ENCODE data around the gene NAP1L1. TPM values are rescaled to one million over a fixed set of nuclear protein-coding genes. Genes with fewer than 3 reads are reported as not detected.

NAP1L1 gene
- total RNA-seq, 1 donor from 2014 or later: 473 TPM

DNA sequence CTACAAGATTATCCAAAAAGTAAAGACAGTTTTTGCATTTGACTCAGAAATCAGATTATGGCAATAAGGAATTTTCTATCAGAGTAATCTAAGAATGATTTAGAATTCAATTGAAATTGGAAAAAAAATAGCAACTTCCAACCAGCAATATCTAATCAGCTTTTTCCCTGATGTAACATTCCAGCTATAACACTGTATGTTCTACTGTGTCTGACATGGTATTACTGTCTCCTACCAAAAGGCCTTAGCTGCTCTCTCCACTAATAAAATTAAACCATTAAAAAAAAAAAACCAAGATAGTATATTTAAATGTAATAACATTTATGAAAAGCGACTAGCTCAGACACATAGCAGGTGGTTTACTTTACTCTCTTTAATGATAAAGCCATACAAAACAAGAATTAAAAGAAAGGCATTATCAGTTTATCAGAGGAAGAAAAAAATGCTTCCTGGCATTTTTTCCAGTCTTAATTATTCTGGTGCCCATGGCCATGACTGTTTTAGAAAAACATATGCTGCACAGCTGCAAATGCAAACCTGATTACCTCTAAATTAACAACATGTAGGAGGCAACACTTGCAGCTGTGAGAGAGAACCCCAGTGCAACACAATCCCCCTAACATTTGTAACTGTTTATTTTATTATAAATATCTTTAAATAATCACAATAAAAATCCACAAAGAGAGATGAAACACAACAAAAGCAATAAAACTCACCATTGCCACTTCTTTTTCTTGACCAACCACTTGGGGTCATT lies 81.7 kb downstream of the NAP1L1 start:
- no peak for DNase-seq (ENCODE audit: low read depth)
- TF ChIP-seq, protein P1, sequence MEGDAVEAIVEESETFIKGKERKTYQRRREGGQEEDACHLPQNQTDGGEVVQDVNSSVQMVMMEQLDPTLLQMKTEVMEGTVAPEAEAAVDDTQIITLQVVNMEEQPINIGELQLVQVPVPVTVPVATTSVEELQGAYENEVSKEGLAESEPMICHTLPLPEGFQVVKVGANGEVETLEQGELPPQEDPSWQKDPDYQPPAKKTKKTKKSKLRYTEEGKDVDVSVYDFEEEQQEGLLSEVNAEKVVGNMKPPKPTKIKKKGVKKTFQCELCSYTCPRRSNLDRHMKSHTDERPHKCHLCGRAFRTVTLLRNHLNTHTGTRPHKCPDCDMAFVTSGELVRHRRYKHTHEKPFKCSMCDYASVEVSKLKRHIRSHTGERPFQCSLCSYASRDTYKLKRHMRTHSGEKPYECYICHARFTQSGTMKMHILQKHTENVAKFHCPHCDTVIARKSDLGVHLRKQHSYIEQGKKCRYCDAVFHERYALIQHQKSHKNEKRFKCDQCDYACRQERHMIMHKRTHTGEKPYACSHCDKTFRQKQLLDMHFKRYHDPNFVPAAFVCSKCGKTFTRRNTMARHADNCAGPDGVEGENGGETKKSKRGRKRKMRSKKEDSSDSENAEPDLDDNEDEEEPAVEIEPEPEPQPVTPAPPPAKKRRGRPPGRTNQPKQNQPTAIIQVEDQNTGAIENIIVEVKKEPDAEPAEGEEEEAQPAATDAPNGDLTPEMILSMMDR (conservative IDR thresholded peaks at IDR 0.05; ENCODE audit: low read depth, low read length): no peak
- no peak overlapping the region for H3K4me3 ChIP-seq (ENCODE audit: low read depth, low read length)

DNA sequence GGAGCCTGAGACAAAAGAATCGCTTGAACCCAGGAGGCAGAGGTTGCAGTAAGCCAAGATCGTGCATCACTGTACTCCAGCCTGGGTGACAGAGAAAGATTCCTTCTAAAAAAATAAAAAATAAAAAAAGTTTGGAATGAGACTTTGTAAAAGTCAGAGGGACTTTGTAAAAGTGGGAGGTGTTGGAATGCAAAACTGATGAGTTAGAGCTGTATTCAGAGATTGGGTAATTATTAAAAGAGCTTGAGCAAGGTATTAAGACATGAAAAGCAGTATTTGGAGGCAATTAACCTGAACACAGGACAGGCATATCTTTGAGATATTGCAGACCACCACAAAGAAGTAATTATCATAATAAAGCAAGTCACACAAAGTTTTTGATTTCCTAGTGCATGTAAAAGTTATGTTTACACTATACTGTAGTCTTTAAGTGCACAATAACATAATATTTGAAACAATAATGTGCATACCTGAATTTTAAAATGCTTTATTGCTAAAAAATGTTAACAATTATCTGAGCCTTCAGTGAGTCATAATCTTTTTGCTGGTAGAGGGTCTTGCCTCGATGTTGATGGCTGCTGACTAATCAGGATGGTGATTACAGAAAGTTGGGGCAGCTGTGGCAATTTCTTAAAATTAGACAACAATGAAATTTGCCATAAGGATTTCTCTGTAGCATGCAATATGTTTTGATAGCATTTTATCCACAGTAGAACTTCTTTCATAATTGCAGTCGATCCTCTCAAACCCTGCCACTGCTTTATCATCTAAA lies 86.0 kb downstream of the NAP1L1 start:
- TF ChIP-seq, protein P1 (conservative IDR thresholded peaks at IDR 0.05; ENCODE audit: low read depth, low read length): no peak
- DNase-seq (ENCODE audit: low read depth): no peak
- H3K4me3 ChIP-seq (ENCODE audit: low read depth, low read length): no peak overlapping the region

- no peak for DNase-seq (ENCODE audit: low read depth)
- H3K4me3 ChIP-seq (ENCODE audit: low read depth, low read length): no peak overlapping the region
- TF ChIP-seq, protein P1 (conservative IDR thresholded peaks at IDR 0.05; ENCODE audit: low read depth, low read length): no peak
Observed at GRCh38 chr12:75997658-75998057, 86.8 kb downstream of the NAP1L1 start.

GRCh38 chr12:75996861-75997447 lies 87.5 kb downstream of the NAP1L1 start:
- TF ChIP-seq, protein P1 (conservative IDR thresholded peaks at IDR 0.05; ENCODE audit: low read depth, low read length): no peak
- no peak for DNase-seq (ENCODE audit: low read depth)
- no peak overlapping the region for H3K4me3 ChIP-seq (ENCODE audit: low read depth, low read length)

GRCh38 chr12:75995691-75996090 lies 88.8 kb downstream of the NAP1L1 start:
- TF ChIP-seq, protein P1 (conservative IDR thresholded peaks at IDR 0.05; ENCODE audit: low read depth, low read length): no peak
- no peak for DNase-seq (ENCODE audit: low read depth)
- H3K4me3 ChIP-seq (ENCODE audit: low read depth, low read length): no peak overlapping the region

GRCh38 chr12:75994069-75994740 lies 90.3 kb downstream of the NAP1L1 start:
- no peak overlapping the region for H3K4me3 ChIP-seq (ENCODE audit: low read depth, low read length)
- no peak for DNase-seq (ENCODE audit: low read depth)
- TF ChIP-seq, protein P1 (conservative IDR thresholded peaks at IDR 0.05; ENCODE audit: low read depth, low read length): no peak
